ENCODE measurements around the gene PHF5A. TPM values are rescaled to one million over a fixed set of nuclear protein-coding genes. Genes with fewer than 3 reads are reported as not detected.
"Not testable (repeated sequence)": the region's sequence is repeated elsewhere in the genome, so short reads cannot be mapped to it uniquely, and the experiment has no call there.

Gene PHF5A
- total RNA-seq, 4 donors from 2014 or later: 33.8 to 43.5 (median 38.9) TPM

DNA sequence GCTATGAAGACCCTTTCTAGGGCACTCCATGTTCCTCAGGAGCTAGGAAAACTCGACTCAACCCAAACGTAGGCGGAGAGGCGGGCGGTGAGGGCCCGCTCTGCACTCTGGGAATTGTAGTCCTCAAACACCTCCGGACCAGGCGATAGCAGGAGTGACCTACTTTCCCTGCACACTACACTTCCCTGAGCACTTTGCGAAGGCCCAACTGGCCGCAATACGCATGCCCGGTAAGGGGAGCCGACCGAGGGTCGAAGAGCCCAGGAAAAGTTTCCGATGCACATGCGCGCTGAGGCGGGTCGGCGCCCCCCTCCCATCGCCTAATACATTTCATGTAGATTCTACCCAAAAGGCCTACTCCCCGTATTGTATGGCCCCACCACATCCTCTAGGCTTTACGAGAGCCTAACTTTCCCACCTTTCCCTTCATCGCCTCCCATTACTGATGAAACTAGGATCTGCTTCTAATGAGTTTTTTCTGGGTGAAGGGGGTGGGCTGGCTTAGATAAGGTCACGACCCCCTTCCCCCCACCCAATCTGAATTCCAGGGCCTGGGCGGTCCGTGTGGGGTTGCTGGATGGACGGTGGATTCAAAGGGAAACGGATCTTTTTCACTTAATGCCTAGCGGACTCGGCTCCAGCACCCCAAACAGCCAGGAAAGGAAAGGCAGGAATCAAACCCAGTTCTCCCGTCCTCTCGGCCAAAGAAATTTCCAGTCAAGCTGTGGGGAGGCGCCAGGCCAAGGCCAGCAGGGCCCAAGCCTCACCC is 23.9 kb downstream of the PHF5A start:
- H3K4me3 ChIP-seq: peak overlapping the region; percentile 66 to 99 (median 90)
- H3K4me1 ChIP-seq: peaks cover 46 to 52% of the 10 kb centered on the region in 2 donors
- DNase-seq (peak; percentile 96), ATAC-seq (peak; percentile 54 to 61)
- peak overlapping the region; percentile 92 to 100 (median 99) for H3K27ac ChIP-seq
- no peaks in the 10 kb centered on the region for H3K27me3 ChIP-seq
- no peaks in the 10 kb centered on the region for H3K9me3 ChIP-seq
- in situ Hi-C loops (cut with MboI; ENCODE audit: low sequenced_read_pairs in 4 of 4) (loop anchor here in 1 of 4 donors (5.0 kb wide), 1 partner anchor 37 kb away; no protein-coding TSS in a partner anchor), intact Hi-C loops (cut with DNase I; ENCODE audit: low total_unique reads) (loop anchor here (2.0 to 10.0 kb wide), 3 partner anchors 64 to 140 kb away; partner anchors contain the start of genes TEF and ZC3H7B)
- TF ChIP-seq CTCF (IDR thresholded peaks at IDR 0.05 in 4 of 5, conservative IDR thresholded peaks at IDR 0.05 in 1 of 5) (no peak), POLR2A (IDR thresholded peaks at IDR 0.05) (peak; percentile 74 to 83)
- H3K36me3 ChIP-seq: peaks cover 0 to 29% of the 10 kb centered on the region in 2 donors

- intact Hi-C loops (cut with DNase I; ENCODE audit: low total_unique reads): loop anchor here (10.0 kb wide), 1 partner anchor 138 kb away; the partner anchor contains the start of gene ZC3H7B
- DNase-seq (no peak), ATAC-seq (no peak)
- H3K27me3 ChIP-seq: no peaks in the 10 kb centered on the region
- no peaks in the 10 kb centered on the region for H3K9me3 ChIP-seq
- H3K4me3 ChIP-seq: peak overlapping the region in 2 of 4 donors; percentile 66 to 93
- peaks cover 60 to 63% of the 10 kb centered on the region in 2 donors for H3K4me1 ChIP-seq
- in situ Hi-C loops (cut with MboI; ENCODE audit: low sequenced_read_pairs in 4 of 4): loop anchor here in 1 of 4 donors (5.0 kb wide), 1 partner anchor 35 kb away; no protein-coding TSS in a partner anchor
- H3K36me3 ChIP-seq: peaks cover 0 to 30% of the 10 kb centered on the region in 2 donors
- no peak for TF ChIP-seq CTCF (IDR thresholded peaks at IDR 0.05 in 4 of 5, conservative IDR thresholded peaks at IDR 0.05 in 1 of 5)
- TF ChIP-seq POLR2A (IDR thresholded peaks at IDR 0.05): no peak
- H3K27ac ChIP-seq: peak overlapping the region; percentile 92 to 100 (median 99)
Measured at GRCh38 chr22:41442240-41442792, 26.2 kb downstream of the PHF5A start.

- Histone ChIP-seq H3K27ac (peak overlapping the region; percentile 92 to 100 (median 99)), H3K4me1 (peaks cover 78 to 81% of the 10 kb centered on the region in 2 donors), H3K36me3 (peaks cover 0 to 48% of the 10 kb centered on the region in 2 donors)
- ATAC-seq, H3K4me3 ChIP-seq, DNase-seq, H3K9me3 ChIP-seq, H3K27me3 ChIP-seq: not testable (repeated sequence)
- intact Hi-C loops (cut with DNase I; ENCODE audit: low total_unique reads) (loop anchor here (10.0 kb wide), 1 partner anchor 136 kb away; the partner anchor contains the start of gene ZC3H7B), in situ Hi-C loops (cut with MboI; ENCODE audit: low sequenced_read_pairs in 4 of 4) (loop anchor here in 1 of 4 donors (5.0 kb wide), 1 partner anchor 33 kb away; no protein-coding TSS in a partner anchor)
Measured at GRCh38 chr22:41440511-41440910, 28.0 kb downstream of the PHF5A start.

GRCh38 chr22:41437198-41437597 is 31.3 kb downstream of the PHF5A start:
- in situ Hi-C loops (cut with MboI; ENCODE audit: low sequenced_read_pairs in 4 of 4): no loop called here
- no peak overlapping the region for H3K4me3 ChIP-seq
- intact Hi-C loops (cut with DNase I; ENCODE audit: low total_unique reads): no loop called here
- ATAC-seq (no peak), DNase-seq (no peak)
- peaks cover 0 to 46% of the 10 kb centered on the region in 2 donors for H3K36me3 ChIP-seq
- no peak for TF ChIP-seq CTCF (IDR thresholded peaks at IDR 0.05 in 4 of 5, conservative IDR thresholded peaks at IDR 0.05 in 1 of 5)
- H3K4me1 ChIP-seq: peaks cover 83 to 91% of the 10 kb centered on the region in 2 donors
- no peaks in the 10 kb centered on the region for H3K27me3 ChIP-seq
- H3K9me3 ChIP-seq: no peaks in the 10 kb centered on the region
- peak overlapping the region; percentile 92 to 100 (median 99) for H3K27ac ChIP-seq
